K562 (cell line): ENCODE results near the gene DNMBP. TPM values are rescaled to one million over a fixed set of nuclear protein-coding genes. Genes with fewer than 3 reads are reported as not detected.

Experiments used
- CCNT2 ChIP-seq: IDR thresholded peaks from 2 replicates; pipeline ENCODE4 v1.6.1; 2011; ENCODE audit warnings: borderline replicate concordance, low read depth, mild to moderate bottlenecking, moderate library complexity, mixed read lengths, low read length; ENCODE audit not compliant: insufficient read length; ENCODE audit errors: extremely low read depth
- FOXK1 ChIP-seq: sonication (generic); formaldehyde crosslinking; IDR thresholded peaks from 2 replicates; pipeline ENCODE4 v1.8.0; 2022; ENCODE audit warnings: missing genetic modification reagents, mild to moderate bottlenecking, borderline replicate concordance
- KAT7 ChIP-seq: sonication (generic); formaldehyde crosslinking; IDR thresholded peaks from 2 replicates; pipeline ENCODE4 v1.8.0; 2022; ENCODE audit warnings: missing genetic modification reagents, mild to moderate bottlenecking, borderline replicate concordance
- LARP7 ChIP-seq: fragments of 450-650 bp; IDR thresholded peaks from 2 replicates; pipeline ENCODE4 v1.6.1; 2016
- MAFK ChIP-seq: IDR thresholded peaks from 2 replicates; pipeline ENCODE4 v1.6.1; 2011; ENCODE audit warnings: low read length, improper control_type of control experiment
- REST ChIP-seq, 2 experiments: fragments of 450-650 bp; formaldehyde crosslinking in 1 of 2; IDR thresholded peaks; 2 replicates each; pipeline versions ENCODE4 v1.4.0 to v1.6.1; 2014 to 2020; ENCODE audit warnings: mild to moderate bottlenecking in 2 of 2, borderline replicate concordance in 1 of 2, low read depth in 1 of 2
- ZNF75A ChIP-seq: fragments of 450-650 bp; formaldehyde crosslinking; IDR thresholded peaks from 2 replicates; pipeline ENCODE4 v1.4.0; 2020; ENCODE audit warnings: mild to moderate bottlenecking
- polyA plus RNA-seq, 8 experiments: library from polyadenylated mRNA; depleted of rRNA in 4 of 8; stranded (reverse) in 5 of 8; unstranded in 3 of 8; fragments of >200 nt; fragmentation: Nextera tagmentation in 2 of 8; fragmentation: Illumina TruSeq in 1 of 8; extraction: Ambion mirVana in 2 of 8; extraction: Trizol in 1 of 8; gene quantifications; 2 replicates each; pipeline versions ENCODE4 v1.2.1 to v1.2.3, GENCODE V29; 2011 to 2014; ENCODE audit warnings: inconsistent platforms in 1 of 8, missing spikeins in 1 of 8
- total RNA-seq, 7 experiments: library from RNA; depleted of rRNA in 6 of 7; stranded (reverse); fragments of >200 nt in 6 of 7; fragmentation: Illumina TruSeq in 2 of 7; extraction: Trizol in 2 of 7; gene quantifications; 2 replicates each; pipeline versions ENCODE4 v1.2.1 to v1.2.3, GENCODE V29; 2011 to 2021; ENCODE audit warnings: low replicate concordance in 1 of 7

DNMBP gene
- total and polyA plus RNA-seq, 9 of the 15 experiments (the other 6 are each of a cell fraction or from before 2014, with no cell fraction given) = 0.83 to 3.7 (median 2.2) TPM

- TF ChIP-seq REST (IDR thresholded peaks at IDR 0.05; ENCODE audit: borderline replicate concordance) (no peak), REST (CRISPR knock-in tag; IDR thresholded peaks at IDR 0.05; ENCODE audit: low read depth) (no peak), ZNF75A (CRISPR knock-in tag) (no peak), CCNT2 (no peak), FOXK1 (CRISPR knock-in tag) (no peak), KAT7 (CRISPR knock-in tag) (no peak), LARP7 (no peak), MAFK (no peak)
These were observed 32.7 kb downstream of the DNMBP start (continued) for GRCh38 chr10:99976886-99977665.
